ENCODE measurements around the gene SH2D4B. TPM values are rescaled to one million over a fixed set of nuclear protein-coding genes. Genes with fewer than 3 reads are reported as not detected.

SH2D4B gene
- total RNA-seq, 1 experiment from 2014 or later = 0.08 TPM

GRCh38 chr10:80513106-80513505, 24.6 kb upstream of the SH2D4B start:
- H3K27me3 ChIP-seq (replicated peaks) = no peaks in the 10 kb centered on the region
- H3K36me3 ChIP-seq = peaks cover 90% of the 10 kb centered on the region
- no peak for DNase-seq (ENCODE audit: low read depth in 1 of 2, low spot score in 2 of 2)
- peaks cover 31% of the 10 kb centered on the region for H3K4me1 ChIP-seq (replicated peaks)
- H3K9me3 ChIP-seq (replicated peaks) = no peaks in the 10 kb centered on the region
- H3K27ac ChIP-seq = no peak overlapping the region
- H3K4me3 ChIP-seq = no peak overlapping the region

GRCh38 chr10:80515511-80515910, 22.2 kb upstream of the SH2D4B start:
- Histone ChIP-seq H3K4me1 (replicated peaks) (peaks cover 7% of the 10 kb centered on the region), H3K4me3 (no peak overlapping the region), H3K9me3 (replicated peaks) (no peaks in the 10 kb centered on the region), H3K27me3 (replicated peaks) (no peaks in the 10 kb centered on the region), H3K36me3 (peaks cover 94% of the 10 kb centered on the region), H3K27ac (no peak overlapping the region)
- DNase-seq (ENCODE audit: low read depth in 1 of 2, low spot score in 2 of 2) = no peak

- Histone ChIP-seq H3K27me3 (replicated peaks) (no peaks in the 10 kb centered on the region), H3K27ac (no peak overlapping the region), H3K4me3 (no peak overlapping the region), H3K36me3 (peaks cover 96% of the 10 kb centered on the region), H3K4me1 (replicated peaks) (peaks cover 3% of the 10 kb centered on the region), H3K9me3 (replicated peaks) (no peaks in the 10 kb centered on the region)
- DNase-seq (ENCODE audit: low read depth in 1 of 2, low spot score in 2 of 2) = no peak
These were observed 21.8 kb upstream of the SH2D4B start for GRCh38 chr10:80515941-80516340.

GRCh38 chr10:80516506-80517075, 21.1 kb upstream of the SH2D4B start:
- Histone ChIP-seq H3K9me3 (replicated peaks) (no peaks in the 10 kb centered on the region), H3K4me3 (no peak overlapping the region), H3K36me3 (peaks cover 96% of the 10 kb centered on the region), H3K27ac (no peak overlapping the region), H3K4me1 (replicated peaks) (no peaks in the 10 kb centered on the region), H3K27me3 (replicated peaks) (no peaks in the 10 kb centered on the region)
- no peak for DNase-seq (ENCODE audit: low read depth in 1 of 2, low spot score in 2 of 2)

GRCh38 chr10:80517416-80518142, 20.1 kb upstream of the SH2D4B start:
- peaks cover 92% of the 10 kb centered on the region for H3K36me3 ChIP-seq
- no peak for DNase-seq (ENCODE audit: low read depth in 1 of 2, low spot score in 2 of 2)
- H3K27ac ChIP-seq = no peak overlapping the region
- no peaks in the 10 kb centered on the region for H3K9me3 ChIP-seq (replicated peaks)
- no peaks in the 10 kb centered on the region for H3K27me3 ChIP-seq (replicated peaks)
- H3K4me1 ChIP-seq (replicated peaks) = no peaks in the 10 kb centered on the region
- no peak overlapping the region for H3K4me3 ChIP-seq

GRCh38 chr10:80518143-80518806, 19.4 kb upstream of the SH2D4B start:
- H3K4me3 ChIP-seq = no peak overlapping the region
- peaks cover 88% of the 10 kb centered on the region for H3K36me3 ChIP-seq
- H3K27ac ChIP-seq = no peak overlapping the region
- H3K4me1 ChIP-seq (replicated peaks) = no peaks in the 10 kb centered on the region
- DNase-seq (ENCODE audit: low read depth in 1 of 2, low spot score in 2 of 2) = no peak
- no peaks in the 10 kb centered on the region for H3K9me3 ChIP-seq (replicated peaks)
- no peaks in the 10 kb centered on the region for H3K27me3 ChIP-seq (replicated peaks)

- no peaks in the 10 kb centered on the region for H3K27me3 ChIP-seq (replicated peaks)
- DNase-seq (ENCODE audit: low read depth in 1 of 2, low spot score in 2 of 2) = no peak
- no peaks in the 10 kb centered on the region for H3K9me3 ChIP-seq (replicated peaks)
- H3K4me3 ChIP-seq = no peak overlapping the region
- no peaks in the 10 kb centered on the region for H3K4me1 ChIP-seq (replicated peaks)
- no peak overlapping the region for H3K27ac ChIP-seq
- H3K36me3 ChIP-seq = peaks cover 82% of the 10 kb centered on the region
These were observed 18.8 kb upstream of the SH2D4B start for GRCh38 chr10:80518807-80519360.

- H3K27me3 ChIP-seq (replicated peaks) = no peaks in the 10 kb centered on the region
- no peaks in the 10 kb centered on the region for H3K4me1 ChIP-seq (replicated peaks)
- no peak for DNase-seq (ENCODE audit: low read depth in 1 of 2, low spot score in 2 of 2)
- H3K4me3 ChIP-seq = no peak overlapping the region
- no peak overlapping the region for H3K27ac ChIP-seq
- H3K9me3 ChIP-seq (replicated peaks) = no peaks in the 10 kb centered on the region
- peaks cover 70% of the 10 kb centered on the region for H3K36me3 ChIP-seq
These were observed 17.6 kb upstream of the SH2D4B start for GRCh38 chr10:80519936-80520650.

- H3K36me3 ChIP-seq = peaks cover 62% of the 10 kb centered on the region
- no peaks in the 10 kb centered on the region for H3K27me3 ChIP-seq (replicated peaks)
- H3K9me3 ChIP-seq (replicated peaks) = no peaks in the 10 kb centered on the region
- H3K27ac ChIP-seq = no peak overlapping the region
- DNase-seq (ENCODE audit: low read depth in 1 of 2, low spot score in 2 of 2) = no peak
- H3K4me1 ChIP-seq (replicated peaks) = peaks cover 5% of the 10 kb centered on the region
- H3K4me3 ChIP-seq = no peak overlapping the region
These were observed 16.8 kb upstream of the SH2D4B start for GRCh38 chr10:80520661-80521470.

- H3K36me3 ChIP-seq = peaks cover 44% of the 10 kb centered on the region
- peaks cover 17% of the 10 kb centered on the region for H3K4me1 ChIP-seq (replicated peaks)
These were observed 14.8 kb upstream of the SH2D4B start for GRCh38 chr10:80522756-80523363.

GRCh38 chr10:80523773-80524172, 13.9 kb upstream of the SH2D4B start:
- DNase-seq (ENCODE audit: low read depth in 1 of 2, low spot score in 2 of 2) = no peak
- no peak overlapping the region for H3K4me3 ChIP-seq
- peaks cover 34% of the 10 kb centered on the region for H3K36me3 ChIP-seq
- H3K9me3 ChIP-seq (replicated peaks) = no peaks in the 10 kb centered on the region
- peaks cover 26% of the 10 kb centered on the region for H3K4me1 ChIP-seq (replicated peaks)
- no peaks in the 10 kb centered on the region for H3K27me3 ChIP-seq (replicated peaks)
- H3K27ac ChIP-seq = no peak overlapping the region

More at GRCh38 chr10:80522756-80523363, 14.8 kb upstream of the SH2D4B start:
- Histone ChIP-seq H3K9me3 (replicated peaks) (no peaks in the 10 kb centered on the region), H3K27me3 (replicated peaks) (no peaks in the 10 kb centered on the region), H3K4me3 (no peak overlapping the region), H3K27ac (no peak overlapping the region)
- no peak for DNase-seq (ENCODE audit: low read depth in 1 of 2, low spot score in 2 of 2)

GRCh38 chr10:80524190-80524909, 13.4 kb upstream of the SH2D4B start:
- Histone ChIP-seq H3K9me3 (replicated peaks) (no peaks in the 10 kb centered on the region), H3K4me1 (replicated peaks) (peaks cover 32% of the 10 kb centered on the region), H3K36me3 (peaks cover 29% of the 10 kb centered on the region), H3K4me3 (no peak overlapping the region), H3K27me3 (replicated peaks) (no peaks in the 10 kb centered on the region), H3K27ac (no peak overlapping the region)
- DNase-seq (ENCODE audit: low read depth in 1 of 2, low spot score in 2 of 2) = no peak

Measured in SJSA1 (cell line).